Measurements from ENCODE around the gene C19orf33.

DNA sequence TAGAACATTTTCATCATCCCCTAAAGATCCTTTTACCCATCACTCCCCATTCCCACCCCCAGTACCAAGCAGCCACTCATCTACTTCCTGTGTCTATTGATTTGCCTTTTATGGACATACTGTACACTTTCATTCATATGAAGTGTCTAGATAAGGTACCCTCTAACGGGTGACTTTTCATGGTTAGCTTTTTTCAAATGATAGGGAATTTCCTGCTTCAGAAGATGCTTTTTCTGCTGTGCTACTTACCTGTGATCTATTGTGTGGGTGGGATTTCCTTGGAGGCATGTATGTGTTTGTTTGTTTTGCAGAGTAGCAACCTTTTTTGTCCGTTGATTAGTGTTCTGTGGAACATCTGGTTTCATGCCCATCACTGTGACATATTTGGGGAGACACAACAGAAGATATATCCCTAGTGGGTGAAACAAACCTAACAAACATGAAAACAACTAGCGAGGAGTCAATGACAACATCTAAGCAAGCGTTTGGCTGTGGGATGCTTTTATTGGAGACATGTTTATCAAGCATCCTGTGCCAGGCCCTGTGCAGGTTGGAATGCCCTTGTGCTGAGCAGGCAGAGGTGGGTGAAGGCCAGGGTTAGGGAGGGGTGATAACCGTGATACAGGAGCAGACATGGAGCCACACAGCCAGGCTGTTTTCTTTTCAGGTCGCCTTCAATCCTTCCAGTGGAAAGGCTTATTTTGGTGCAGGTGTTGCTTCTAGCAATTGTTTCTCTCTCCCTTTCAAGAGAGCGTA, 22.1 kb upstream of the C19orf33 start:
- no peak for TF ChIP-seq POLR2A (IDR thresholded peaks at IDR 0.05)
- TF ChIP-seq, protein P1, sequence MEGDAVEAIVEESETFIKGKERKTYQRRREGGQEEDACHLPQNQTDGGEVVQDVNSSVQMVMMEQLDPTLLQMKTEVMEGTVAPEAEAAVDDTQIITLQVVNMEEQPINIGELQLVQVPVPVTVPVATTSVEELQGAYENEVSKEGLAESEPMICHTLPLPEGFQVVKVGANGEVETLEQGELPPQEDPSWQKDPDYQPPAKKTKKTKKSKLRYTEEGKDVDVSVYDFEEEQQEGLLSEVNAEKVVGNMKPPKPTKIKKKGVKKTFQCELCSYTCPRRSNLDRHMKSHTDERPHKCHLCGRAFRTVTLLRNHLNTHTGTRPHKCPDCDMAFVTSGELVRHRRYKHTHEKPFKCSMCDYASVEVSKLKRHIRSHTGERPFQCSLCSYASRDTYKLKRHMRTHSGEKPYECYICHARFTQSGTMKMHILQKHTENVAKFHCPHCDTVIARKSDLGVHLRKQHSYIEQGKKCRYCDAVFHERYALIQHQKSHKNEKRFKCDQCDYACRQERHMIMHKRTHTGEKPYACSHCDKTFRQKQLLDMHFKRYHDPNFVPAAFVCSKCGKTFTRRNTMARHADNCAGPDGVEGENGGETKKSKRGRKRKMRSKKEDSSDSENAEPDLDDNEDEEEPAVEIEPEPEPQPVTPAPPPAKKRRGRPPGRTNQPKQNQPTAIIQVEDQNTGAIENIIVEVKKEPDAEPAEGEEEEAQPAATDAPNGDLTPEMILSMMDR (IDR thresholded peaks at IDR 0.05 in 8 of 11, conservative IDR thresholded peaks at IDR 0.05 in 3 of 11) = no peak

All from spleen (tissue), 7 donors.